ENCODE measurements around the gene S100A12. TPM values are rescaled to one million over a fixed set of nuclear protein-coding genes. Genes with fewer than 3 reads are reported as not detected.
"Not testable (repeated sequence)": the region's sequence is repeated elsewhere in the genome, so short reads cannot be mapped to it uniquely, and the experiment has no call there.

The S100A12 gene
- polyA plus RNA-seq, 1 donor = 0.36 TPM

DNA sequence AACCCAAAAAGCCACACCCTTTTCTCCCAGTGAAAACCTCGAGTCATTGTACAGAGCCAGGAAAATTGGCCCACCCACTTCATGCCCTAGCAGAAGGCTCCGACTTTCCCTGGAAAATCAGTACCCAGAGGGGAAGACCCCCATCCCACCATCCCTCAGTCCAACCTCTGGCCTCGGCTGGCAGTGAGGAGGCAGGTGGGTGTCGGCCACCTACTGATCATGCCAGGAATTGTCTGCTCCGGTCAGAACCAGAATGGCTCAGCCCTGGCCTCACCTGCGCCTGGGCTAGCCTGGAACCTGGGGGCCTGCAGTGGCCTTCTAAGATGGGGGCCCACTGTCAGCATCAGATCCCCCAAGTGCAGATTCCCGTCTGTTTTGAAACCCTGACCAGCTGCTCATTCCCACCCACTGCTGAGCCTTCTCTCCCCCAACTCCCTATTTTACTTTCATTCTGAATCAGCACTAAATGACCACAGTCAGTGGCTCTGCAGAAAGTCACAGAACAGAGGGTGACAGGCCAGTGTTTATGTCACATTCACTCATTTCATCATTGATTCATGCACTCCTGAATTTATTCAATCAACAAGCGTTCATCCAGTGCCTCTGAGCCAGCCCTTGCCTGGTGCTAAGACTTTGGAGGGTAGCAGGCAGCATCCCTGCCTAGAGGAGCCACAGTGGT, 20.8 kb downstream of the S100A12 start:
- Histone ChIP-seq H3K36me3 (ENCODE audit: control insufficient read depth, insufficient read depth, low read length) (no peaks in the 10 kb centered on the region), H3K4me3 (ENCODE audit: low read length) (no peak overlapping the region), H3K9me3 (ENCODE audit: control insufficient read depth, low read depth, low read length) (peaks cover 3% of the 10 kb centered on the region), H3K27ac (ENCODE audit: low read length) (no peak overlapping the region), H3K4me1 (ENCODE audit: control insufficient read depth, insufficient read depth, low read length) (peaks cover 14% of the 10 kb centered on the region), H3K27me3 (ENCODE audit: control insufficient read depth, insufficient read depth, low read length) (peaks cover 5% of the 10 kb centered on the region)
- no peak for DNase-seq
- WGBS (ENCODE audit: insufficient coverage, low lambda C conversion rate) = no CpG with 5 or more reads among the region's 8 CpGs

GRCh38 chr1:153353226-153353947, 22.0 kb downstream of the S100A12 start:
- Histone ChIP-seq H3K9me3 (ENCODE audit: control insufficient read depth, low read depth, low read length) (peaks cover 3% of the 10 kb centered on the region), H3K36me3 (ENCODE audit: control insufficient read depth, insufficient read depth, low read length) (no peaks in the 10 kb centered on the region), H3K27me3 (ENCODE audit: control insufficient read depth, insufficient read depth, low read length) (peaks cover 5% of the 10 kb centered on the region), H3K27ac (ENCODE audit: low read length) (no peak overlapping the region), H3K4me3 (ENCODE audit: low read length) (no peak overlapping the region), H3K4me1 (ENCODE audit: control insufficient read depth, insufficient read depth, low read length) (peaks cover 20% of the 10 kb centered on the region)
- 80% methylated on average over 1 of the region's 7 CpGs for WGBS (ENCODE audit: insufficient coverage, low lambda C conversion rate)
- DNase-seq = no peak

DNA sequence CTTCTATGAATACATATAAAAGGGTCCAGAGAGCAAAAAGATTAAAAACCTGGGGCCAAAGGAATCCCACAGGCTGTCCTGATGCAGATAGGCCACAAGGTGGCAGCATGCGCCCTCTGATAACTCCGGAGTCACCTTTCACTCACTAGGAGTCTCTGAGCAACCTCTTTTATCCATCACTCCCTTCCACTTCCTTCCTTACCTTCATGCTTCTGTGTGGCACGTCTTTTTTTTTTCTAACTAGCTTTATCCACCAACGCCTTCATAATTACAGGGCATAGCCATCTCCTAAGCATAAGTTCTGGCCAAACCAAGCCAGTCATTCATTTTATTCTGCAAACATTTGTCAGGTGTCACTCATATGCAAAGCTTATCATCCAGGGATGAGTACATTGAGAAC, 22.9 kb downstream of the S100A12 start:
- peaks cover 3% of the 10 kb centered on the region for H3K9me3 ChIP-seq (ENCODE audit: control insufficient read depth, low read depth, low read length)
- H3K27me3 ChIP-seq (ENCODE audit: control insufficient read depth, insufficient read depth, low read length) = peaks cover 5% of the 10 kb centered on the region
- WGBS (ENCODE audit: insufficient coverage, low lambda C conversion rate) = 0% methylated on average over 2 of the region's 4 CpGs
- H3K27ac ChIP-seq (ENCODE audit: low read length) = no peak overlapping the region
- no peak overlapping the region for H3K4me3 ChIP-seq (ENCODE audit: low read length)
- H3K4me1 ChIP-seq (ENCODE audit: control insufficient read depth, insufficient read depth, low read length) = peaks cover 20% of the 10 kb centered on the region
- H3K36me3 ChIP-seq (ENCODE audit: control insufficient read depth, insufficient read depth, low read length) = no peaks in the 10 kb centered on the region
- peak; percentile 53 to 56 for DNase-seq

- WGBS (ENCODE audit: insufficient coverage, low lambda C conversion rate) = no CpG with 5 or more reads among the region's 1 CpG
Measured at GRCh38 chr1:153350321-153350957, 25.0 kb downstream of the S100A12 start.

GRCh38 chr1:153349363-153350320, 25.8 kb downstream of the S100A12 start:
- no peak for DNase-seq
- H3K27me3 ChIP-seq (ENCODE audit: control insufficient read depth, insufficient read depth, low read length) = peaks cover 5% of the 10 kb centered on the region
- no CpG with 5 or more reads among the region's 17 CpGs for WGBS (ENCODE audit: insufficient coverage, low lambda C conversion rate)
- H3K4me1 ChIP-seq (ENCODE audit: control insufficient read depth, insufficient read depth, low read length) = peaks cover 17% of the 10 kb centered on the region
- no peaks in the 10 kb centered on the region for H3K9me3 ChIP-seq (ENCODE audit: control insufficient read depth, low read depth, low read length)
- no peaks in the 10 kb centered on the region for H3K36me3 ChIP-seq (ENCODE audit: control insufficient read depth, insufficient read depth, low read length)
- no peak overlapping the region for H3K27ac ChIP-seq (ENCODE audit: low read length)
- no peak overlapping the region for H3K4me3 ChIP-seq (ENCODE audit: low read length)

More at GRCh38 chr1:153350321-153350957, 25.0 kb downstream of the S100A12 start:
- Histone ChIP-seq H3K4me1 (ENCODE audit: control insufficient read depth, insufficient read depth, low read length) (peaks cover 13% of the 10 kb centered on the region), H3K27ac (ENCODE audit: low read length) (no peak overlapping the region), H3K9me3 (ENCODE audit: control insufficient read depth, low read depth, low read length) (peaks cover under 1% of the 10 kb centered on the region), H3K4me3 (ENCODE audit: low read length) (no peak overlapping the region), H3K36me3 (ENCODE audit: control insufficient read depth, insufficient read depth, low read length) (no peaks in the 10 kb centered on the region), H3K27me3 (ENCODE audit: control insufficient read depth, insufficient read depth, low read length) (peaks cover 5% of the 10 kb centered on the region)
- DNase-seq = no peak

DNA sequence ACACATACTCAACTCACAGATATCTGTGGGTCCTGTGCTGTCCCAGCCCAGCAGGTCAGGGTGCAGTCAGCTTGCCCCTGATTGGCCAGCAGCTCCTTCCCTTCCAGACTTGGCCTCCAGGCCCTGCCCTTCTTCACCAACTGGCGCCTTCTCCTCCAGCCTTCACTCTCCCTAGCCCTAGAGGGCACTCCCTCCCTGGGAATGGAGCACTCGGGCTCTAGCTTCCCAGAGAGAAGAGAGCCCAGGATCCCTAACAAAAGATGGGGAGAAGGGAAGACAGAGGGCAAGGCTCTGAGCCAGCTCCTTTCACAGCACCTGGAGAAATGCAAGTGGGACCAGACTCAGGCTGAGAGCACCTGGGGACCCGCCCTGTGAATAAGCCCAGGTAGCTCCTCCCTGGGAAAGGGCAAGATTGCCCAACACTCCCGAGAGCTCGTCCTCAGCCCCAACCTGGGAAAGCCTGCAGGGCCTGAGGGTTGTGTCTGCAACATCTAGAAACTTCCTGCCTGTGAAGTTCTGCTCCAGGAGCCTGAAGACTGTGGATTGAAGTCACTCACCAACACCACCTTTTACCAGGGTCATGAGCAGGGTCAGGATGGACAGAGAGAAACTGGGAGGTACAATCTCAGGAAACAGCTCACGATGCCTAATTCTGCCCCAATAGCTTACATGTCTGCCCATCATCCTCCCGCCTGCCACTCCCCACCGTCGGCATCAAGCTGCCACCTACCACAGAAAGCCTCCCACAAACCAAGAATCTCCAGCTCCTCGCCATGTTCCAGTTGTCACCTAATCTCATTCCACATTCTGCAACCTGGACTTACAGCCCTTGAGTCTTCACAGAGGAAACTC, 26.7 kb downstream of the S100A12 start, which contains the start of gene PGLYRP4:
Gene PGLYRP4 (minus strand): TSS at position 331 of the 852 bp plus-strand sequence. CDS start 909 bp downstream, outside the sequence.
- Histone ChIP-seq H3K4me3 (ENCODE audit: low read length) (no peak within 1 kb of the TSS), H3K4me1 (ENCODE audit: control insufficient read depth, insufficient read depth, low read length) (peaks cover 25% of the 10 kb centered on the region), H3K27me3 (ENCODE audit: control insufficient read depth, insufficient read depth, low read length) (peaks cover 5% of the 10 kb centered on the region), H3K9me3 (ENCODE audit: control insufficient read depth, low read depth, low read length) (no peaks in the 10 kb centered on the region), H3K27ac (ENCODE audit: low read length) (peak within 1 kb of the TSS; percentile 39), H3K36me3 (ENCODE audit: control insufficient read depth, insufficient read depth, low read length) (no peaks in the 10 kb centered on the region)
- peak; percentile 29 to 51 for DNase-seq
- no CpG with 5 or more reads among the region's 10 CpGs for WGBS (ENCODE audit: insufficient coverage, low lambda C conversion rate)

GRCh38 chr1:153347856-153348255, 27.6 kb downstream of the S100A12 start:
- Histone ChIP-seq H3K4me1 (ENCODE audit: control insufficient read depth, insufficient read depth, low read length) (peaks cover 34% of the 10 kb centered on the region), H3K27ac (ENCODE audit: low read length) (peak overlapping the region; percentile 39), H3K36me3 (ENCODE audit: control insufficient read depth, insufficient read depth, low read length) (no peaks in the 10 kb centered on the region), H3K27me3 (ENCODE audit: control insufficient read depth, insufficient read depth, low read length) (peaks cover 5% of the 10 kb centered on the region), H3K4me3 (ENCODE audit: low read length) (no peak overlapping the region), H3K9me3 (ENCODE audit: control insufficient read depth, low read depth, low read length) (no peaks in the 10 kb centered on the region)
- no peak for DNase-seq
- no CpG with 5 or more reads among the region's 7 CpGs for WGBS (ENCODE audit: insufficient coverage, low lambda C conversion rate)

DNA sequence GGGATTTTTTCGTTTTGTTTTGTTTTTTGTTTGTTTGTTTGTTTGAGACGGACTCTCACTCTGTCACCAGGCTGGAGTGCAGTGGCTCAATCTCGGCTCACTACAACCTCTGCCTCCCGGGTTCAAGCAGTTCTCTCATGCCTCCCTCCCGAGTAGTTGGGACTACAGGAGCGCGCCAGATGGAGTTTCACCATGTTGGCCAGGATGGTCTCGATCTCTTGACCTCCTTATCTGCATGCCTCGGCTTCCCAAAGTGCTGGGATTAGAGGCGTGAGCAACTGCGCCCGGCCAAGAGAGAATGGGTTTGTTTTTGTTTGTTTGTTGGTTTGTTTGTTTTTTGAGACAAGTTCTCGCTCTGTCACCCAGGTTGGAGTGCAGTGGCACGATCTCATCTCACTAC, 28.4 kb downstream of the S100A12 start:
- H3K27ac ChIP-seq (ENCODE audit: low read length); DNase-seq; H3K9me3 ChIP-seq (ENCODE audit: control insufficient read depth, low read depth, low read length); H3K36me3 ChIP-seq (ENCODE audit: control insufficient read depth, insufficient read depth, low read length); H3K4me3 ChIP-seq (ENCODE audit: low read length); H3K27me3 ChIP-seq (ENCODE audit: control insufficient read depth, insufficient read depth, low read length): not testable (repeated sequence)
- peaks cover 36% of the 10 kb centered on the region for H3K4me1 ChIP-seq (ENCODE audit: control insufficient read depth, insufficient read depth, low read length)
- WGBS (ENCODE audit: insufficient coverage, low lambda C conversion rate) = 80% methylated on average over 1 of the region's 14 CpGs

DNA sequence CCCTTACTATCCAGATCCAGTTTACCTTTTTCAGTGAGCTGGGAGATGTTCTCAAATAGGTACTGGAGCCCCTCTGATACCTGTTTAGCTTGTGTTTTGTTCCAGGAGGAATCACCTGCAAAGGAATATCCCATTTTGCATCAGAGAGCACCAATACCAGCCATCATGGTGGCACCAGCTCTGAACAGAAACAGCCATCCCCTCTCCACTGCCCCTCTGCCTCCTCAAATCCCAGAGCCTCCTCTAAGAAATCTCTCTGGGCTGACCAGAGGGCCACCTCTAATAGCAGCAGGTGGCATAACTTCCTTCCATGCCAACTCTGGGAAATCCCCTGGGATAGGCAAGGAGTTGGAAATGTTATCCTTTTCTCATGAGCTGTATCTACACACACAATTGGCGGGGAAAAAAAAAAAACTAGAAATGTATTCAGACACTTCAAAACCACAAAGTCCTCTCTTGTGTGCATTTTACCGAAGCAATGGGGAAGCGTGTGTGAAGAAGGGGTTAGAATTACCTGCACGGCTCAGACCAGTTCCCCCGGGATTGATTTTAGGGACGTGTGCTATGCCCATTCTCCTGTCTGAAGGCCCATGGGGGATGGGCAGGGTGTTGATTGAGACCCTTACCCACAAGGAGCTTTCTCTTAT, 29.2 kb downstream of the S100A12 start:
- no peaks in the 10 kb centered on the region for H3K9me3 ChIP-seq (ENCODE audit: control insufficient read depth, low read depth, low read length)
- H3K27me3 ChIP-seq (ENCODE audit: control insufficient read depth, insufficient read depth, low read length) = peaks cover 5% of the 10 kb centered on the region
- H3K27ac ChIP-seq (ENCODE audit: low read length) = no peak overlapping the region
- H3K4me3 ChIP-seq (ENCODE audit: low read length) = no peak overlapping the region
- H3K36me3 ChIP-seq (ENCODE audit: control insufficient read depth, insufficient read depth, low read length) = no peaks in the 10 kb centered on the region
- DNase-seq = no peak
- WGBS (ENCODE audit: insufficient coverage, low lambda C conversion rate) = no CpG with 5 or more reads among the region's 6 CpGs
- H3K4me1 ChIP-seq (ENCODE audit: control insufficient read depth, insufficient read depth, low read length) = peaks cover 36% of the 10 kb centered on the region

Data from large intestine (tissue), 3 donors.